Activated B cell treated with CpG ODN at 0.5 μM for 24 hours (primary cell): ENCODE results near the gene RGR. TPM values are rescaled to one million over a fixed set of nuclear protein-coding genes. Genes with fewer than 3 reads are reported as not detected.

Source experiments
- ATAC-seq: fragments of 200-7000 bp; cut with Tn5 transposase; one replicate; pipeline ENCODE4 v1.10.0; 2021; ENCODE audit warnings: low read depth, mild to moderate bottlenecking, moderate library complexity
- CTCF ChIA-PET: fragments of 350-600 bp; sonication (Branson Sonifier 250); formaldehyde crosslinking; loops from one replicate; lab custom pipeline; 2021; ENCODE audit warnings: antibody characterized with exemption; lab: Charles Lee
- POLR2A ChIA-PET: fragments of 350-600 bp; sonication (Branson Sonifier 250); formaldehyde crosslinking; loops from one replicate; lab custom pipeline; 2021; ENCODE audit warnings: antibody characterized with exemption; lab: Charles Lee
- DNase-seq: peaks from one replicate; pipeline ENCODE4 v3.0.0; 2022
- H3K27ac Mint-ChIP-seq: one replicate; pipeline ENCODE4 v1.8.0; 2020; ENCODE audit warnings: mixed read lengths
- H3K27me3 Mint-ChIP-seq: one replicate; pipeline ENCODE4 v1.8.0; 2021; ENCODE audit warnings: mixed read lengths
- H3K36me3 Mint-ChIP-seq: one replicate; pipeline ENCODE4 v1.8.0; 2021; ENCODE audit warnings: low read depth, mixed read lengths
- H3K4me1 Mint-ChIP-seq: one replicate; pipeline ENCODE4 v1.8.0; 2021; ENCODE audit warnings: mixed read lengths
- H3K4me3 Mint-ChIP-seq: one replicate; pipeline ENCODE4 v1.8.0; 2020; ENCODE audit warnings: mild to moderate bottlenecking, mixed read lengths
- H3K9me3 Mint-ChIP-seq: one replicate; pipeline ENCODE4 v1.8.0; 2020; ENCODE audit warnings: mixed read lengths
- intact Hi-C: fragments of 100-400 bp; cut with micrococcal nuclease; formaldehyde crosslinking; loops from one replicate; pipeline ENCODE4 v1.15.1; 2024
- total RNA-seq: library from RNA; stranded (reverse); gene quantifications from 2 replicates; pipeline ENCODE4 v1.2.3, GENCODE V29; 2022
- TF ChIP-seq, protein P1 (sequence below): fragments of 200-600 bp; IDR thresholded peaks from one replicate; pipeline ENCODE4 v1.8.0; 2022; ENCODE audit warnings: antibody characterized with exemption, mild to moderate bottlenecking

RGR gene
- total RNA-seq, 1 donor from 2014 or later = not detected

GRCh38 chr10:84261236-84261915 is 16.5 kb downstream of the RGR start:
- Mint-ChIP-seq H3K4me1 (peaks cover 3% of the 10 kb centered on the region), H3K36me3 (no peaks in the 10 kb centered on the region), H3K9me3 (no peaks in the 10 kb centered on the region), H3K27ac (no peak overlapping the region), H3K4me3 (no peak overlapping the region), H3K27me3 (peaks cover 40% of the 10 kb centered on the region)
- no peak for DNase-seq
- ChIA-PET POLR2A (no interaction called here), CTCF (interaction anchor here (11.6 kb wide), 1 partner anchor 277 kb away, joined by 207 read pairs; no protein-coding TSS in a partner anchor)
- intact Hi-C loops = no loop called here
- no peak for ATAC-seq
- TF ChIP-seq, protein P1, sequence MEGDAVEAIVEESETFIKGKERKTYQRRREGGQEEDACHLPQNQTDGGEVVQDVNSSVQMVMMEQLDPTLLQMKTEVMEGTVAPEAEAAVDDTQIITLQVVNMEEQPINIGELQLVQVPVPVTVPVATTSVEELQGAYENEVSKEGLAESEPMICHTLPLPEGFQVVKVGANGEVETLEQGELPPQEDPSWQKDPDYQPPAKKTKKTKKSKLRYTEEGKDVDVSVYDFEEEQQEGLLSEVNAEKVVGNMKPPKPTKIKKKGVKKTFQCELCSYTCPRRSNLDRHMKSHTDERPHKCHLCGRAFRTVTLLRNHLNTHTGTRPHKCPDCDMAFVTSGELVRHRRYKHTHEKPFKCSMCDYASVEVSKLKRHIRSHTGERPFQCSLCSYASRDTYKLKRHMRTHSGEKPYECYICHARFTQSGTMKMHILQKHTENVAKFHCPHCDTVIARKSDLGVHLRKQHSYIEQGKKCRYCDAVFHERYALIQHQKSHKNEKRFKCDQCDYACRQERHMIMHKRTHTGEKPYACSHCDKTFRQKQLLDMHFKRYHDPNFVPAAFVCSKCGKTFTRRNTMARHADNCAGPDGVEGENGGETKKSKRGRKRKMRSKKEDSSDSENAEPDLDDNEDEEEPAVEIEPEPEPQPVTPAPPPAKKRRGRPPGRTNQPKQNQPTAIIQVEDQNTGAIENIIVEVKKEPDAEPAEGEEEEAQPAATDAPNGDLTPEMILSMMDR = no peak

DNA sequence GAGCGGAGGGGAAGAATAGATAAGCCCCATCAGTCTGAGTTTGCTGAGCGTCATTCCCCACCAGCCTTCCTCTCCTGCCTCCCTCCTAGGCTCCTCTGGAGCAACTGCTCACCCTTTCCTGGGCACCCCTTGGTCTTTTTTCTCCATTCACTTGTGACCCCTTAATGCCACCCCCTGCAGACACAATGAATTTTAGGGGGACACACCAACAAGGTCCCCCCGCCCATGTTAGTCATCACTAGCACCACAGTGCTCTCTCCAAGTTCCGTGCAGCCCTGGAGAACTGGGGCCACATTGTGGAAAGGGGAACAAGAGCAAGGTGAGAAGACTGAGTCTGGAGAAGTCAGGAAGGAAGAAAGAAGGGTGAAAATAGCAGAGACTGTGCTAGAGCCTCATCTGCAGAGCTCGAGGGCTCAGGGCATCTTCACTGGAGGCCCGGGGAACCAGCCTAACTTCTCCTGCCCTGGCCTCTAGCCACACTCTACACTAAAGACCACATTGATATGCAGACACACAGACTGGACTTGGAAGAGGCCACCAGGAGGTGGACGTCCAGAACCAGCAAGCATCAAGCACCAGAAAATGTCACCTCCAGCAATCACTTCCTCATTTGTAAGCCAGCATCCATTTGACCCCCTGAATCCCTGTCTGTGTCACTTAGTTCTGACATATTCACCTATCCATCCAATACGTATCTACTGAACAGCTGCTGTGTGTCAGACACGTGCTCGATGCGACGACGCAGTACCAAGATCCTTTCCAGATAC is 17.5 kb downstream of the RGR start:
- POLR2A ChIA-PET = no interaction called here
- H3K27ac Mint-ChIP-seq = no peak overlapping the region

GRCh38 chr10:84263716-84264115 is 18.9 kb downstream of the RGR start:
- TF ChIP-seq, protein P1 = no peak
- no peak for ATAC-seq
- ChIA-PET CTCF (interaction anchor here (1.0 to 11.6 kb wide), 2 partner anchors 10 to 275 kb away, joined by 3 to 207 read pairs; no protein-coding TSS in a partner anchor), POLR2A (no interaction called here)
- Mint-ChIP-seq H3K4me3 (no peak overlapping the region), H3K4me1 (no peaks in the 10 kb centered on the region), H3K36me3 (no peaks in the 10 kb centered on the region), H3K9me3 (no peaks in the 10 kb centered on the region), H3K27me3 (peaks cover 42% of the 10 kb centered on the region), H3K27ac (no peak overlapping the region)
- DNase-seq = no peak
- intact Hi-C loops = loop anchor here (1.0 kb wide), 2 partner anchors 112 to 274 kb away; no protein-coding TSS in a partner anchor

More for the DNA sequence above, 17.5 kb downstream of the RGR start:
- Mint-ChIP-seq H3K4me3 (no peak overlapping the region), H3K36me3 (no peaks in the 10 kb centered on the region), H3K9me3 (no peaks in the 10 kb centered on the region), H3K27me3 (peaks cover 34% of the 10 kb centered on the region), H3K4me1 (no peaks in the 10 kb centered on the region)
- CTCF ChIA-PET = interaction anchor here (11.6 kb wide), 1 partner anchor 276 kb away, joined by 207 read pairs; no protein-coding TSS in a partner anchor
- TF ChIP-seq, protein P1 = no peak
- DNase-seq = no peak
- intact Hi-C loops = no loop called here
- no peak for ATAC-seq

GRCh38 chr10:84264611-84265141 is 19.8 kb downstream of the RGR start:
- POLR2A ChIA-PET = no interaction called here
- Mint-ChIP-seq H3K4me3 (no peak overlapping the region), H3K4me1 (no peaks in the 10 kb centered on the region), H3K27ac (no peak overlapping the region), H3K27me3 (peaks cover 43% of the 10 kb centered on the region), H3K36me3 (no peaks in the 10 kb centered on the region), H3K9me3 (no peaks in the 10 kb centered on the region)
- DNase-seq = peak; percentile 47
- intact Hi-C loops = loop anchor here (1.0 kb wide), 2 partner anchors 111 to 273 kb away; no protein-coding TSS in a partner anchor
- peak; percentile 88 for ATAC-seq
- TF ChIP-seq, protein P1 = peak; percentile 55
- CTCF ChIA-PET = interaction anchor here (0.6 to 11.6 kb wide), 9 partner anchors 9 to 286 kb away, joined by 3 to 207 read pairs (median 3); no protein-coding TSS in a partner anchor
